ENCODE results near the gene DNAJC12. TPM values are rescaled to one million over a fixed set of nuclear protein-coding genes. Genes with fewer than 3 reads are reported as not detected.
"Not testable (repeated sequence)": the region's sequence is repeated elsewhere in the genome, so short reads cannot be mapped to it uniquely, and the experiment has no call there.

The DNAJC12 gene
- total RNA-seq, 1 donor from 2014 or later, result 4.5 TPM

DNA sequence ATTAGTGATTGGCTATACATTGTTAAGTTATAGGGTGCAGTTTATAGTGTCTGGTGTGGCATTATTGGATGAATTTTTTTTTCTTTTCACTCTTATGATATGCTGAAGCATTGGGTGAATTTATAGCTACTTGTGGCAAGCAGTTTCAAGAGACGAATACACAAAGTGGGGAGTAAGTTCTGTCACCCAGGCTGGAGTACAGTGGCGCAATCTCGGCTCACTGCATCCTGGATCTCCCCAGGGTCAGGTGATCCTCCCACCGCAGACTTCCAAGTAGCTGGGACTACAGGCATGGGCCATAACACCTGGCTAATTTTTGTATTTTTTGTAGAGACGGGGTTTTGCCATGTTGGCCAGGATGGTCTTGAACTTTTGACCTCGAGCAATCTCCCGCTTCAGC is 40.1 kb upstream of the DNAJC12 start:
- Mint-ChIP-seq H3K27ac (ENCODE audit: unreplicated experiment) (no peak overlapping the region), H3K36me3 (ENCODE audit: low read depth) (no peaks in the 10 kb centered on the region), H3K27me3 (ENCODE audit: low read depth) (no peaks in the 10 kb centered on the region), H3K9me3 (ENCODE audit: low read depth) (no peaks in the 10 kb centered on the region), H3K4me1 (ENCODE audit: low read depth) (no peaks in the 10 kb centered on the region), H3K4me3 (ENCODE audit: unreplicated experiment) (no peak overlapping the region)
- DNase-seq (ENCODE audit: low spot score), result no peak
- TF ChIP-seq, protein P1, sequence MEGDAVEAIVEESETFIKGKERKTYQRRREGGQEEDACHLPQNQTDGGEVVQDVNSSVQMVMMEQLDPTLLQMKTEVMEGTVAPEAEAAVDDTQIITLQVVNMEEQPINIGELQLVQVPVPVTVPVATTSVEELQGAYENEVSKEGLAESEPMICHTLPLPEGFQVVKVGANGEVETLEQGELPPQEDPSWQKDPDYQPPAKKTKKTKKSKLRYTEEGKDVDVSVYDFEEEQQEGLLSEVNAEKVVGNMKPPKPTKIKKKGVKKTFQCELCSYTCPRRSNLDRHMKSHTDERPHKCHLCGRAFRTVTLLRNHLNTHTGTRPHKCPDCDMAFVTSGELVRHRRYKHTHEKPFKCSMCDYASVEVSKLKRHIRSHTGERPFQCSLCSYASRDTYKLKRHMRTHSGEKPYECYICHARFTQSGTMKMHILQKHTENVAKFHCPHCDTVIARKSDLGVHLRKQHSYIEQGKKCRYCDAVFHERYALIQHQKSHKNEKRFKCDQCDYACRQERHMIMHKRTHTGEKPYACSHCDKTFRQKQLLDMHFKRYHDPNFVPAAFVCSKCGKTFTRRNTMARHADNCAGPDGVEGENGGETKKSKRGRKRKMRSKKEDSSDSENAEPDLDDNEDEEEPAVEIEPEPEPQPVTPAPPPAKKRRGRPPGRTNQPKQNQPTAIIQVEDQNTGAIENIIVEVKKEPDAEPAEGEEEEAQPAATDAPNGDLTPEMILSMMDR (IDR thresholded peaks at IDR 0.05), result no peak

DNA sequence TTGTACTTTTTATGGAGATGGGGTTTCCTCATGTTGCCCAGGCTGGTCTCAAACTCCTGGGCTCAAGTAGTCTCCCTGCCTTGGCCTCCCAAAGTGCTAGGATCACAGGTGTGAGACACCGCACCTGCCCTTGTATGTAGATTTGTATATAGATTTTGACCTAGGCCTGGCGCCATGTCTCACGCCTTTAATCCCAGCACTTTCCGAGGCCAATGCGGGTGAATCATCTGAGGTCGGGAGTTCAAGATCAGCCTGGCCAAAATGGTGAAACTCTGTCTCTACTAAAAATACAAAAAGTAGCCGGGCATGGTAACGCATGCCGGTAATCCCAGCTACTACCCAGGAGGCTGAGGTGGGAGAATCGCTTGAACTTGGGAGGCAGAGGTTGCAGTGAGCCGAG is 39.4 kb upstream of the DNAJC12 start:
- H3K36me3 Mint-ChIP-seq (ENCODE audit: low read depth); H3K9me3 Mint-ChIP-seq (ENCODE audit: low read depth); DNase-seq (ENCODE audit: low spot score); H3K27me3 Mint-ChIP-seq (ENCODE audit: low read depth); H3K4me1 Mint-ChIP-seq (ENCODE audit: low read depth); H3K27ac Mint-ChIP-seq (ENCODE audit: unreplicated experiment); H3K4me3 Mint-ChIP-seq (ENCODE audit: unreplicated experiment): not testable (repeated sequence)

DNA sequence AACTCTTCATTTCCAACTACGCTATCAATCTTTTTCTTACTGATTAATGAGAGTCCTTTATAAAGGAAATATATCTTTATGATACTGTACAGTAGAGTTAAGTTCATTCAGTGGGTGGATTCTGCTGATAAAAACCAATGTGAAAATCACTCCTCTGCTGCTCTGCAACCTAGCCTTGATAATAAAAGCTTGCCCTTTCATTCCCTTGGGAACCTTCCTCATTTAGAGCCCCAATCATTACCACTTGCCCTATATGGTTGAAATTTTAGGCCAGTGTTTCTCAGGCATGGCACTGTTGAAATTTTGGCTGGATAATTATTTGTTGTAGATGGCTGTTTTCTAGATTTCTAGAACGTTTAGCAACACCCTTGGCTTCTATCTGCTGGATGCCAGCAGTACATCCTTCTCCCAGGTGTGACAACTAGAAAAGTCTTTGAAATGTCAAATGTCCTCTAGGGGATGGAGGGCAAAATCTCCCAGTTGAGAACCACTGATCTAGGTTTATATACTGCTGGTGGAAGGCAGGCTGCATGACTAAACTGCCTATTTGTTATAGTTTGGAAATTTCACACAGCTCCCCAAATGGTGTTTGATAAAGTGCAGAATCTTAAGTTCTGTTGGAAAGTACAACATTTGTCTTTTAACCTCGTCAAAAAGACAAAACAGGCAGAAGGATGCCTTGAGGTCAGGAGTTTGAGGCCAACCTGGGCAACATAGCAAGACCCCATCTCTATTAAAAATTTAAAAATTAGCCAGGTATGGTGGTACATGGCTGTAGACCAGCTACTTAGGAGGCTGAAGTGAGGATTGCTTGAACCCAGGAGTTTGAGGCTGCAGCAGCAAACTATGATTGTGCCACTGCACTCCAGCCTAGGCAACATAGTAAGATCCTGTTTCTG is 37.6 kb upstream of the DNAJC12 start:
- Mint-ChIP-seq H3K27me3 (ENCODE audit: low read depth) (no peaks in the 10 kb centered on the region), H3K36me3 (ENCODE audit: low read depth) (no peaks in the 10 kb centered on the region), H3K9me3 (ENCODE audit: low read depth) (no peaks in the 10 kb centered on the region), H3K4me3 (ENCODE audit: unreplicated experiment) (no peak overlapping the region), H3K4me1 (ENCODE audit: low read depth) (no peaks in the 10 kb centered on the region), H3K27ac (ENCODE audit: unreplicated experiment) (no peak overlapping the region)
- no peak for DNase-seq (ENCODE audit: low spot score)
- TF ChIP-seq, protein P1 (IDR thresholded peaks at IDR 0.05), result no peak

DNA sequence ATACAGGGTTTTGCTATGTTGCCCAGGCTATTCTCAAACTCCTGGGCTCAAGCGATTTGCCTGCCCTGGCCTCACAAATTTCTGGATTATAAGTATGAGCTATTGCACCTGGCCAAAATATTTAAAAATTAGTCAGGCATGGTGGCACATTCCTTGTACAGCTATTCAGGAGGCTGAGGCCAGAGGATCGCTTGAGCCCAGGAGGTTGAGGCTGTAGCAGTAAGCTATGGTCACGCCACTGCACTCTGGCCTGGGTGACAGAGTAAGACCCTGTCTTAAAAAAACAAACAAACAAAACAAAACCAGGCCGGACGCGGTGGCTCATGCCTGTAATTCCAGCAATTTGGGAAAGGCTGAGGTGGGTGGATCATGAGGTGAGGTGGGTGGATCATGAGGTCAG is 32.0 kb upstream of the DNAJC12 start:
- H3K4me3 Mint-ChIP-seq (ENCODE audit: unreplicated experiment), result no peak overlapping the region
- H3K27me3 Mint-ChIP-seq (ENCODE audit: low read depth), result no peaks in the 10 kb centered on the region
- TF ChIP-seq, protein P1 (IDR thresholded peaks at IDR 0.05), result no peak
- H3K36me3 Mint-ChIP-seq (ENCODE audit: low read depth), result no peaks in the 10 kb centered on the region
- no peak overlapping the region for H3K27ac Mint-ChIP-seq (ENCODE audit: unreplicated experiment)
- H3K9me3 Mint-ChIP-seq (ENCODE audit: low read depth), result no peaks in the 10 kb centered on the region
- H3K4me1 Mint-ChIP-seq (ENCODE audit: low read depth), result no peaks in the 10 kb centered on the region
- DNase-seq (ENCODE audit: low spot score), result no peak

DNA sequence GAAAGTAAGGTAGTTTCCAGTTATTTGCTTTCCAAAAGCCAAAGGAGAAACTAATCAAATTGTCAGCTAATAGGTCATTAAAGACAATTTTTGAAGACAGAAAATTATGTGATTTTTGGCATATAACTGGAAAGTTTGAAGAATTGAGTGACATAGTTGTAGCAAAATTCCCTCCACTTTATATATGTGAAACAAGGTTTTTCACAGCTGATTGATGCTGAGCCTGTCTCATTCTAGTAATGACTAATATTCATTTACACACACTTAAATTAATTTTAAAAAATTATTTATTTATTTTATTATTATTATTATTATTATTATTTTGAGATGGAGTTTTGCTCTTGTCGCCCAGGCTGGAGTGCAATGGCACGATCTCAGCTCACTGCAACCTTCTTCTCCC is 30.1 kb upstream of the DNAJC12 start:
- Mint-ChIP-seq H3K4me1 (ENCODE audit: low read depth) (no peaks in the 10 kb centered on the region), H3K27ac (ENCODE audit: unreplicated experiment) (no peak overlapping the region), H3K36me3 (ENCODE audit: low read depth) (no peaks in the 10 kb centered on the region), H3K9me3 (ENCODE audit: low read depth) (no peaks in the 10 kb centered on the region), H3K27me3 (ENCODE audit: low read depth) (no peaks in the 10 kb centered on the region), H3K4me3 (ENCODE audit: unreplicated experiment) (no peak overlapping the region)
- DNase-seq (ENCODE audit: low spot score), result no peak
- TF ChIP-seq, protein P1 (IDR thresholded peaks at IDR 0.05), result no peak
